ENCODE measurements around the gene CACNB2.

CACNB2 gene

DNA sequence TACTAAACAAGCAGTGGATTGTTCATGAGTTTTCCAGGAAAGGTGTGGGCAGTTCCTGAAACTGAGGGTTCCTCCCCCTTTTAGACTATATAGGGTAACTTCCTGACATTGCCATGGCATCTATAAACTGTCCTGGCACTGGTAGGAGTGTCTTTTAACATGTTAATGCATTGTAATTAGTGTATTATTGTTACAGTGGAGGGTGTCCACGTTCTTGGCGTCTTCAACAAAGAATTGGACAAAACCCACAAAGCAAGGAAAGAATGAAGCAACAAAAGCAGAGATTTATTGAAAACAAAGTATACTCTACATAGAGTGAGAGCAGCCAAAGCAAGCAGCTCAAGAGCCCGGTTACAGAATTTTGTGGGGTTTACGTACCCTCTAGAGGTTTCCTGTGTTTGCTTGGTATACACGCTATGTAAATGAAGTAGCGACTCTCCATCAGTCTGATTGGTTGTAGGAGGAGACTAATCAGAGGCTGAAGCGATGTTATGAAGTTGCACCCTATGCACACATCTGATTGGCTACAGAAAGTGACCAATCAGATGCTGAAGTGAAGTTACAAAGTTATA, 335.9 kb downstream of the CACNB2 start:
- TF ChIP-seq ZNF274 (IDR thresholded peaks at IDR 0.05; ENCODE audit: low read depth, low read length), result no peak

DNA sequence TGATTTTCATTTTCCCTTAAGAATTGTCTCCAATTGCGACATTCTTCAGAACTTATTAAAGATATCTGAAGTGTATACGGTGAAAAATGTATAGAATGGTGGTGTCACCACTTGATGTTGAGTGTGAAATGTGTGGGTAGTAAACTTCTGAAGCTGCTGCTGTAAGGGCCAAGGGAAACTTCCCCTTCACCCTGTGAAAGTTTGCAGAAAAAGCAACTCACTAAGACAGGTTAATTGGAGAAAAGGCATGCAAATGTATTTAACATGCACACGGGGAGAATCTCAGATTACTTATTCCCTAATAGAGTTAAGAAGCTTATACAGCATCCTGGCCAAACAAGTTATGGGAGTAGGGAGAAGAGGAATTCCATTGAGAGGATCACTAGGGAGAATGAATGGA, 338.1 kb downstream of the CACNB2 start:
- TF ChIP-seq ZNF274 (IDR thresholded peaks at IDR 0.05; ENCODE audit: low read depth, low read length), result no peak
- no peak overlapping the region for H3K4me3 ChIP-seq (ENCODE audit: low read length)

More for the DNA sequence above, 335.9 kb downstream of the CACNB2 start:
- H3K4me3 ChIP-seq (ENCODE audit: low read length), result no peak overlapping the region

DNA sequence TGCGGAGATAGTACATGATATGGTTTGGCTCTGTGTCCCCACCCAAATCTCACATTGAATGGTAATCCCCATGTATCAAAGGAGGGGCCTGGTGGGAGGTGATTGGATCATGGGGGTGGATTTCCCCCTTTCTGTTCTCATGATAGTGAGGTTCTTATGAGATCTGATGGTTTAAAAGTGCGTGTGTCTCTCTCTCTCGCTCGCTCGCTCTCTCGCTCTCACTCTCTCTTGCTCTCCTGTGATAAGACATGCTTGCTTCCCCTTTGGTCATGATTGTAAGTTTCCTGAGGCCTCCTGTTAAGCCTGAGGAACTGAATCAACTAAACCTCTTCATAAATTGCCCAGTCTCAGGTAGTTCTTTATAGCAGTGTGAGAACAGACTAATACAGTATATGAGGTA, 339.3 kb downstream of the CACNB2 start:
- TF ChIP-seq ZNF274 (IDR thresholded peaks at IDR 0.05; ENCODE audit: low read depth, low read length), result no peak
- no peak overlapping the region for H3K4me3 ChIP-seq (ENCODE audit: low read length)

DNA sequence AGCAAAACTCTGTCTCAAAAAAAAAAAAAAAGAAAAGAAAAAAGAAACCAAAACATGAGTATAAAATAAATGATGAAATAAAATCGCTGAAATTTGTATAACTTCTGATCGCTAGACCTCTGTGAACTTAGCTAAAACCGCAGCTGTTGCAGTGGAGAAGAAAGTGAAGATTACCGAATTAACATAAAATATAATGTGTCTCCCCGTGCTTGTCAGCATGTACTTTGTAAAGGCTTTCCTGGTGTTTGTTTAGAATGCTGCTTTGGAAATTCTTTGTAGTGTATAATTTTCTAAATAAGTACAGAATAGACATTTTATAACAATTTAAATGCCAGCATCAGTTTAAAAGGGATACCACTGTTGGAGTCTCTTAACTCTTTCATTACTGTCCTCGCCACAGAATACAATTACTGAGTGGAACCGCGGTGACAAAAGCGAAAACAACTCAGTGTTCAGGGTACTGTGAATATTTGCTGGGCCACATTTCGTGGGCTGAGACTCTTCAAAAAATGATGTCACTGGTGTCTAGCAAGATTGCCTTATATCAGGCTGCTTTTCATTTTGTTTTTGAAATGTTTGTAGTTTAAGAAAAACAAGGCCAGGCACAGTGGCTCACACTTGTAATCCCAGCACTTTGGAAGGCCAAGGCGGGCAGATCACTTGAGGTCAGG, 343.4 kb downstream of the CACNB2 start:
- no peak overlapping the region for H3K4me3 ChIP-seq (ENCODE audit: low read length)
- no peak for TF ChIP-seq ZNF274 (IDR thresholded peaks at IDR 0.05; ENCODE audit: low read depth, low read length)

DNA sequence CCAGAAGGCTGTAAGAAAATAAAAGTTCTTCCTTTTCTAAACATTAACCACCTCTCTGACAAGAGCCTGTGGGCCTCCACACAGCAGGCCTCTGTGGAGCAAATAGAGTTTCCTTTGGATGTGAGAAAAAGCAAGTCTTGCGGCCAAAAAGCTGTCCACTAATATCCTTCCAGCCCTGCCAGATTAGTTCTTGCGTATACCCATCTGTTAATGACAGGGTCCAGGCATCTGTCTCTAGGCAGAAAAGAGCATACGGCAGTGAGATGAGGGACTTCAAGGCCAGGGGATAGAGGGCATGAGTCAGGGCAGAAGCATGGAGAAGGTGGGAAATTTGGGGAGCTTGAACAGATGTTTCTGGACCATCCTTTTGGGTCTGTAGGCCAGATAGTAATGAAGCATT, 346.2 kb downstream of the CACNB2 start:
- no peak for TF ChIP-seq ZNF274 (IDR thresholded peaks at IDR 0.05; ENCODE audit: low read depth, low read length)
- no peak overlapping the region for H3K4me3 ChIP-seq (ENCODE audit: low read length)

DNA sequence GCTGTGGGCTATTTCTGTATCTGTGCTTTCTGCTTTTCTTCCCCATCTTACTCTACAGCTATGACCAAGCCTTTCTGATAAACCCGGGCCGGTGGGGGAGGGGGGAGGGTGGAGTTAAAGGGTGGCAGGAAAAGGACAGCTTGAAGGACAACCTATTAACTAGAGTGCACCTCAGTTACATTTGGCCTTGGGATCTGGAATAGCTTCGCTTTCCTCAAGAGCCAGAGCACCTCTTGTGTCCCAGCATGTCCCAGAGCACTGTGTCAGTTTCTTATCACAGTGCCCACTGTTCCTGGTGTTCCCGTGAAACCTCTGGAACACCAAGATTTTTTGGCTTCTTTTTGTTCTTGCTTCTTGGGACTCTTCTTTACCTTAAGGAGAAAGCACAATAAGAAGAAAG, 350.5 kb downstream of the CACNB2 start:
- no peak for TF ChIP-seq ZNF274 (IDR thresholded peaks at IDR 0.05; ENCODE audit: low read depth, low read length)
- no peak overlapping the region for H3K4me3 ChIP-seq (ENCODE audit: low read length)

DNA sequence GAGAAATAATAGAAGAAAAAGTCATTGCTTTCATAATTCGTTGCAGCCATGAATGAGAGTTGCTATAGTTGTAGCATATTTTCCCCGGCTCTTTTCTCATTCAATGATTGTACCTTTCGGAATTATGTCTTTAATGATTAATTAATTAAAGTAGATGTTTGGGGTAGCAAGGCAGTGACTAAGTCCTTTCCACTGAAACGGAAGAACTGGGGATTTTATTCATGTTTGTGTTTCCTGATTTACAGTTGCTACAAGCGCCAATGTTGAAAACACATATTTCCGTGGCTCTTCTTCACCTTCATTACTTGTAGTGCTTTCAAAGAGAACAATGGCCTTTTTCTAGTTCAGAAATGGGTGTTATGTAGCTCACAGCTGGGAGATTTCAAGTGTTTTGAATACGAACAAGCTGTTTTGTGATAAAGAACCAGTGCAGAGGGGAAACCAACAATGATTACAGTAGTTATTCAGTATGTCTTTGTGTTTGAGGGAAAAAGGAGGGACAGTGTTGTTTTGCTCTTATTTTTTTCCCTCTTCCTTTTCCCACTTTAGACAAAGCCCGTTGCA, 357.7 kb downstream of the CACNB2 start:
- TF ChIP-seq ZNF274 (IDR thresholded peaks at IDR 0.05; ENCODE audit: low read depth, low read length), result no peak
- no peak overlapping the region for H3K4me3 ChIP-seq (ENCODE audit: low read length)

DNA sequence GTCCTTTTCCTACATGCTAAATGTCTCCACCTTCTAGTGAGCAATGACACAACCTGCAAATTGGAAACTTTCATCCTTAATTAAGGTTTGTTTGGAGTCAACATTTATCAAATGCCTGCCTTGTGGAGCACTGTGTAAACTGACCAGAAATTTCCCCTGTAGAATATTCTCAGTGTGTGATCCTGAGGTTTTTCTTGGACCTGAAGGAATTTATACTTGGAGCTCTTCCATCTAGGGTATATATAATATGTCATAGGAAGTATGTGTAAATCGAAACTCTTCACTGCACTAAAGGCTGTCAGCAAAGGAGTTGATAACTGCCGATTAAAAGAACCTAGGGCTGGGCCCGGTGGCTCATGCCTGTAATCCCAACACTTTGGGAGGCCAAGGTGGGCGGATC, 358.8 kb downstream of the CACNB2 start:
- no peak for TF ChIP-seq ZNF274 (IDR thresholded peaks at IDR 0.05; ENCODE audit: low read depth, low read length)
- H3K4me3 ChIP-seq (ENCODE audit: low read length), result no peak overlapping the region

DNA sequence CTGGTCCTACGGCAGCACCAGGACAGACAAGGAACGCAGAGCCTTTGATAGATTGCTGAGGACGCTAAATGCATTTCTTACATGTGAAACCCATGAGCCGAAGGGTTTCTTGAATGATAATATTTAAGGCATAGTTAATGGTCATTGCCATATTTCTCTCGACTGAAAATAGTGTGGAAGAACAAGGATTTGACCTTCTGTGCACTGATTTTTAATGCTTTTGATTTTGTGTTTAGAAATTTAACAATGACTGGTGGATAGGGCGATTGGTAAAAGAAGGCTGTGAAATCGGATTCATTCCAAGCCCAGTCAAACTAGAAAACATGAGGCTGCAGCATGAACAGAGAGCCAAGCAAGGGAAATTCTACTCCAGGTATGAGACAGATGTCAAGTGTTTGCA, 360.4 kb downstream of the CACNB2 start:
- no peak overlapping the region for H3K4me3 ChIP-seq (ENCODE audit: low read length)
- no peak for TF ChIP-seq ZNF274 (IDR thresholded peaks at IDR 0.05; ENCODE audit: low read depth, low read length)

DNA sequence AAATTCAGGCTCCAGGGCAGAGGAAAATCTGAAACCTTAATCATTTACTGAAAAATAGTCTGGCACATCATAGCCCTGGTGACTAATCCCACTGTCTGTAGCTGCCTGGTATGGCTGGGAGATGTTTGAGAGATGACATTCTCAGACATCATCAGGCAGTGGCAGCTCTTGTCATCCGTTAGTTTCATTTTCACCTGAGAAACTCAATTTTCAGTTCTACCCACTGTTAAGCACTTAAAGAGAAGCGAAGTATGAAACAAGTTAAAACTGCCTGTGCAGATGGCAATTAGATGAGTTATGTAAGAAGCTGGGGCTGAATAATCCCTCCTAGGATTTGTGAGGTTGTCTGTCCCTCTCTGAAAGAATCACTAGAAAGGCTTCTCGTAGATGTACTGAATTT, 361.0 kb downstream of the CACNB2 start:
- TF ChIP-seq ZNF274 (IDR thresholded peaks at IDR 0.05; ENCODE audit: low read depth, low read length), result no peak
- H3K4me3 ChIP-seq (ENCODE audit: low read length), result no peak overlapping the region

DNA sequence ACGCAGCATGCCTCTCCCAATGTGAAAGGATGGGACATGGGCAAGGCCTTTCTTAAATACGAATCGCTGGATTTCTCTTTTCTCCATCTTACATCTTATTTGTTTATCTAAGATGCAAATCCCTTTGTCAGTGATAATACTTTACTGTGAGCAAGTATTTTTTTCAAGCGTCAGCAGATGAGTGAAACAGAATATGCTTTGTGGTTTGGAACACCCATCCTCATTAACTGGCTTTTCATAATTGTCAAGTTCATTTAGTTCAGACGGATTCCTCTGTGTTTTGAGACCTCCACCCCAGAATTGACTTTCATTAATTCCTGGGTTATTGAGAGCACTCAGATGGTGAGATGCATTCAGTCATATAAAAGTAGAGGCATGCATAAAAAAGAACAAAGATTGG, 361.4 kb downstream of the CACNB2 start:
- no peak for TF ChIP-seq ZNF274 (IDR thresholded peaks at IDR 0.05; ENCODE audit: low read depth, low read length)
- H3K4me3 ChIP-seq (ENCODE audit: low read length), result no peak overlapping the region

DNA sequence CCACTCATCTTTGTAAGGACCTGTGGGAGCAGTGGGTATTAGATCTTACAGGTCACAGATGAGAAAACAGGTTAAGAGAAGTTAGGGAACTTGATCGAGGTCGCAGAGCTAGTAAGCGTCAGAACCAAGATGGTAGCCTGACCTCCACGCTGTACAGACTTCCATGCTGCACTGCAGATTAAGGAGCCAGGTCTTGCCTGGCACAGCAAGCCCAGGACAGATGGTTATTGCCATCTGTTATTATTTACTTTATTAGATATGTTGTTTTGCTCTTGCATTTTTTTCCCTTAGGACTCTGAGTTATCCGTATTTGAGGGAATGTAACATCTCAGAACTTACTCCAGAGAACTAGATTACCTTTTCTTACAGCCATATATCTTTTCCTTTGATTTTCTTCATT, 363.9 kb downstream of the CACNB2 start:
- TF ChIP-seq ZNF274 (IDR thresholded peaks at IDR 0.05; ENCODE audit: low read depth, low read length), result no peak
- H3K4me3 ChIP-seq (ENCODE audit: low read length), result no peak overlapping the region

DNA sequence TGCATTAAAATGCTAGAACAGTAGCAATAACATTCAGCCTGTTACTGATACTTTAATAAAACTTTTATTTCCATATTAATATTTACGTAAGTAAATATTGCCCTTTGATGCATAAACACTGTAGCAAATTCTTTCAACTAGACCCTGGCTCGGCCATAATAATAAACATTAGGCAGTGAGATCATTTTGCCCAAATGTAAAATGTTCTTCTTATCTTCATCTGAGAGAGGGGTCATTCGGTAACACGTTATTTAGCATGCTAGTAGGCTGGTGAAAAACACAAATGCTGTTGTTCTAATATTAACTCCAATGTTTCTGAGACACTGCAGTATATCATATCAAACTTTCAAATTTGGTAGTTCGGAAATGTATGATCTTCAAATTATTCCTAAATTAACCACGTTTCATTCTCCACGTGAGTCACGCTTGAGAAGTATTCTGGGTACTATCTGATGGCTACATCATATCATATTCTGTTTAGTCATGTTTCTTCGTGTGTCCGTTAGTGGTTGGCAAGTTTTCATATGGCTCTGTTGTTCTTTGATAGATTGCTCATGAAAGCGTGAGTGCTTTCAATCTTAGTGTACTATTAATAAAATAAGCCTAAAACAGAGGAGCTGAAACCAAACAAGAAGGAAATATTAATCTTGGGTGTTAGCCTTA, 365.4 kb downstream of the CACNB2 start:
- no peak for TF ChIP-seq ZNF274 (IDR thresholded peaks at IDR 0.05; ENCODE audit: low read depth, low read length)
- H3K4me3 ChIP-seq (ENCODE audit: low read length), result no peak overlapping the region

DNA sequence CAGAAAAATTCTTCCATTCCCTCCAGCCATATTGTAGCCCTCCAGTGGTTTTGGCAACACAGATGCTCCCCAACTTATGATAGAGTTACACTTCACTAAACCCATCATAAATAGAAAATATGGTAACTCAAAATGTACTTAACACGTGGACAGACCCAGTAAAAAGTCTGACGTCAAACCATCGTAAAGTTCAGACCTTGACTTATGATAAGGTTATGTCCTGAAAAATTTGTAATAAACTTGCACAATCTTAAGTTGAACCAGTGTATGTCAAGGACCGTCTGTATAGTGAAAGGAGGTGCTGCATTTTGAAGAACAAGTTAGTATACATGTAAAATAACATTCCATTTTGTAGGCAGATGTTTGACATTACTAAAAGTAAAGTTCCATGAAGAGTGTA, 368.4 kb downstream of the CACNB2 start:
- no peak for TF ChIP-seq ZNF274 (IDR thresholded peaks at IDR 0.05; ENCODE audit: low read depth, low read length)
- no peak overlapping the region for H3K4me3 ChIP-seq (ENCODE audit: low read length)

DNA sequence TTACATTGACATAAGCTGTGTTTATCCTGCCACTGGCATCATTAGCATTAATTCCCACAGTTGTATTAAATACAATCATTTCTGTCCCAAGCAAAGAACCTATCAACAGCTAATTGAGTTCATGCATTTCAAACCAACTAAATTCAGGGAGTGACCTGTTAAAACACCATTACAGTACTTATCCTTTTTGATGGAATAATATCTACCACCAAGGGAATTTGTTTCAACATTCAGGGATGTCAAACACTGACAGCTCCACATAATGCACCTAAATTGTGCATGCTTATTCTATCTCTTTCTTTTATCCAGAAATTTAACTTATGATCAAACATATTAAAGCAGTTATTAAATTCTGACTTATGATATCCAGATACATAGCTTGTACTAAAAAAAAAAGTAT, 374.3 kb downstream of the CACNB2 start:
- TF ChIP-seq ZNF274 (IDR thresholded peaks at IDR 0.05; ENCODE audit: low read depth, low read length), result no peak
- H3K4me3 ChIP-seq (ENCODE audit: low read length), result no peak overlapping the region
